Spleen (tissue), 11 donors: ENCODE data around the gene MYO3B. TPM values are rescaled to one million over a fixed set of nuclear protein-coding genes. Genes with fewer than 3 reads are reported as not detected.
A peak's percentile ranks its signal among the peaks of the same experiment; 100 is the strongest.

ENCODE experiments used
- DNase-seq: peaks from one replicate; pipeline ENCODE4 v3.0.0-alpha.2; 2020
- H3K27ac ChIP-seq, 8 donors: fragments of 200-600 bp; sonication (generic) in 7 of 8; 1 replicate in 4 of 8; 2 replicates in 4 of 8; pipeline versions ENCODE4 v1.5.0 to v1.8.0; 2016 to 2021; ENCODE audit warnings: inconsistent platforms in 4 of 8, mild to moderate bottlenecking in 4 of 8, moderate library complexity in 1 of 8
- H3K27me3 ChIP-seq, 7 donors: fragments of 200-600 bp; sonication (generic) in 6 of 7; replicated peaks in 1 of 7; 1 replicate in 4 of 7; 2 replicates in 3 of 7; pipeline versions ENCODE4 v1.5.0 to v1.8.0; 2016 to 2021; ENCODE audit warnings: inconsistent platforms in 3 of 7, mild to moderate bottlenecking in 1 of 7
- H3K36me3 ChIP-seq, 6 donors: fragments of 200-600 bp; sonication (generic) in 5 of 6; 1 replicate in 4 of 6; 2 replicates in 2 of 6; pipeline versions ENCODE4 v1.5.0 to v1.8.0; 2016 to 2021; ENCODE audit warnings: inconsistent platforms in 2 of 6
- H3K4me1 ChIP-seq, 6 donors: fragments of 200-600 bp; sonication (generic) in 5 of 6; 1 replicate in 3 of 6; 2 replicates in 3 of 6; pipeline versions ENCODE4 v1.5.0 to v1.8.0; 2016 to 2021; ENCODE audit warnings: inconsistent platforms in 3 of 6
- H3K4me3 ChIP-seq, 8 donors: fragments of 200-600 bp; sonication (generic) in 7 of 8; 1 replicate in 4 of 8; 2 replicates in 4 of 8; pipeline versions ENCODE4 v1.5.0 to v1.8.0; 2016 to 2021; ENCODE audit warnings: inconsistent platforms in 4 of 8, mild to moderate bottlenecking in 4 of 8, moderate library complexity in 2 of 8
- H3K9me3 ChIP-seq, 8 donors: fragments of 200-600 bp; sonication (generic) in 7 of 8; 1 replicate in 4 of 8; 2 replicates in 4 of 8; pipeline versions ENCODE4 v1.5.0 to v1.8.0; 2016 to 2021; ENCODE audit warnings: inconsistent platforms in 4 of 8
- CTCF ChIP-seq, 11 experiments: fragments of 200-600 bp in 7 of 11; fragments of 450-650 bp in 4 of 11; sonication (generic) in 4 of 11; IDR thresholded peaks in 8 of 11; conservative IDR thresholded peaks in 3 of 11; 1 replicate in 7 of 11; 2 replicates in 4 of 11; pipeline versions ENCODE4 v1.4.0 to v1.8.0; 2016 to 2021; ENCODE audit warnings: antibody characterized with exemption in 11 of 11, inconsistent platforms in 4 of 11, mild to moderate bottlenecking in 1 of 11
- POLR2A ChIP-seq, 3 donors: fragments of 450-650 bp; IDR thresholded peaks; one replicate each; pipeline ENCODE4 v1.5.1; 2017; ENCODE audit warnings: antibody characterized with exemption in 3 of 3, mild to moderate bottlenecking in 1 of 3
- POLR2AphosphoS5 ChIP-seq, 3 donors: sonication (generic); formaldehyde crosslinking; IDR thresholded peaks; one replicate each; pipeline ENCODE4 v1.5.1; 2017; ENCODE audit warnings: antibody characterized with exemption in 3 of 3
- WGBS, 5 donors: extraction: QIAGEN DNeasy Blood & Tissue Kit in 3 of 5; methylation state at CpG; one replicate each; pipeline versions ENCODE4 v1.1.5 to v1.1.7; 2013 to 2018; 5-methylcytosine and 5-hydroxymethylcytosine counted together
- intact Hi-C: fragments of 100-400 bp; cut with DNase I; formaldehyde crosslinking; loops from one replicate; pipeline ENCODE4 v1.15.0; 2023; ENCODE audit warnings: low total_unique reads
- polyA plus RNA-seq, 3 donors: library from polyadenylated mRNA; stranded (reverse); fragments of 200-250 nt; gene quantifications; one replicate each; pipeline ENCODE4 v1.2.1, GENCODE V29; 2013
- total RNA-seq, 7 donors: library from RNA; depleted of rRNA in 3 of 7; stranded (reverse); fragments of >200 nt in 3 of 7; fragmentation: NEBNext Ultra II Directional in 4 of 7; extraction: Animal tissue kit (Norgen Biotek cat#: 25700) in 4 of 7; gene quantifications; one replicate each; pipeline versions ENCODE4 v1.1.0 to v1.2.1, GENCODE V29; 2016 to 2021
- donor health status: healthy with polysubstance abuse.
- donor health status: DM: no; HTN: no; CAD: no; lungs with moderate emphysema.
- donor health status: DM: no; HTN: no; CAD: no.
- donor health status: Bipolar disorder and iron deficiency.
- donor health status: healthy.
- donor health status: DM: no; HTN: no; CAD: no.
- donor health status: DM: yes; HTN: yes; CAD: no.

Gene MYO3B
- total and polyA plus RNA-seq, 10 donors: 0.03 to 2.0 (median 0.58) TPM; not detected in 4

GRCh38 chr2:170493426-170494097, 315.6 kb downstream of the MYO3B start:
- DNase-seq: no peak
- 74 to 92% (median 78%) methylated on average over 5 of the region's 5 CpGs for WGBS, 5 donors

GRCh38 chr2:170495896-170496295, 317.9 kb downstream of the MYO3B start:
- intact Hi-C loops: no loop called here
- no peak for DNase-seq
- no peak overlapping the region for H3K27ac ChIP-seq
- no peaks in the 10 kb centered on the region for H3K36me3 ChIP-seq
- no peaks in the 10 kb centered on the region for H3K9me3 ChIP-seq
- H3K4me3 ChIP-seq: no peak overlapping the region
- WGBS, 5 donors: 87 to 93% (median 91%) methylated on average over 1 of the region's 1 CpG
- TF ChIP-seq POLR2A (IDR thresholded peaks at IDR 0.05) (no peak), POLR2AphosphoS5 (IDR thresholded peaks at IDR 0.05) (no peak), CTCF (IDR thresholded peaks at IDR 0.05 in 8 of 11, conservative IDR thresholded peaks at IDR 0.05 in 3 of 11) (no peak)
- H3K4me1 ChIP-seq: no peaks in the 10 kb centered on the region
- H3K27me3 ChIP-seq: peaks cover 0 to 10% (median 0%) of the 10 kb centered on the region in 7 donors

More at GRCh38 chr2:170493426-170494097, 315.6 kb downstream of the MYO3B start:
- Histone ChIP-seq H3K36me3 (no peaks in the 10 kb centered on the region), H3K9me3 (no peaks in the 10 kb centered on the region), H3K27ac (no peak overlapping the region), H3K27me3 (peaks cover 0 to 10% (median 0%) of the 10 kb centered on the region in 7 donors), H3K4me1 (no peaks in the 10 kb centered on the region), H3K4me3 (no peak overlapping the region)
- intact Hi-C loops: no loop called here
- TF ChIP-seq POLR2A (IDR thresholded peaks at IDR 0.05) (no peak), POLR2AphosphoS5 (IDR thresholded peaks at IDR 0.05) (no peak), CTCF (IDR thresholded peaks at IDR 0.05 in 8 of 11, conservative IDR thresholded peaks at IDR 0.05 in 3 of 11) (no peak)

GRCh38 chr2:170498619-170499018, 320.7 kb downstream of the MYO3B start:
- no peak overlapping the region for H3K27ac ChIP-seq
- no peaks in the 10 kb centered on the region for H3K9me3 ChIP-seq
- H3K36me3 ChIP-seq: no peaks in the 10 kb centered on the region
- H3K4me1 ChIP-seq: peaks cover 0 to 2% (median 0%) of the 10 kb centered on the region in 6 donors
- TF ChIP-seq POLR2AphosphoS5 (IDR thresholded peaks at IDR 0.05): no peak
- no peak for TF ChIP-seq POLR2A (IDR thresholded peaks at IDR 0.05)
- no peak for TF ChIP-seq CTCF (IDR thresholded peaks at IDR 0.05 in 8 of 11, conservative IDR thresholded peaks at IDR 0.05 in 3 of 11)
- 48 to 61% (median 53%) methylated on average over 5 of the region's 5 CpGs for WGBS, 5 donors
- no peak for DNase-seq
- intact Hi-C loops: no loop called here
- H3K27me3 ChIP-seq: peaks cover 0 to 6% (median 0%) of the 10 kb centered on the region in 7 donors
- H3K4me3 ChIP-seq: no peak overlapping the region

- H3K27me3 ChIP-seq: peaks cover 0 to 6% (median 0%) of the 10 kb centered on the region in 7 donors
- intact Hi-C loops: no loop called here
- H3K9me3 ChIP-seq: no peaks in the 10 kb centered on the region
- H3K27ac ChIP-seq: peak overlapping the region in 1 of 8 donors; percentile 18
- 44 to 100% (median 94%) methylated on average over 1 of the region's 1 CpG for WGBS, 5 donors
- H3K4me1 ChIP-seq: peaks cover 0 to 7% (median 0%) of the 10 kb centered on the region in 6 donors
- DNase-seq: no peak
- H3K36me3 ChIP-seq: no peaks in the 10 kb centered on the region
- H3K4me3 ChIP-seq: no peak overlapping the region
- no peak for TF ChIP-seq CTCF (IDR thresholded peaks at IDR 0.05 in 8 of 11, conservative IDR thresholded peaks at IDR 0.05 in 3 of 11)
- TF ChIP-seq POLR2AphosphoS5 (IDR thresholded peaks at IDR 0.05): no peak
- TF ChIP-seq POLR2A (IDR thresholded peaks at IDR 0.05): no peak
Observed at GRCh38 chr2:170500104-170500503, 322.2 kb downstream of the MYO3B start.
